Measurements from ENCODE around the gene BEND2.
"Not testable (repeated sequence)": the region's sequence is repeated elsewhere in the genome, so short reads cannot be mapped to it uniquely, and the experiment has no call there.

BEND2 gene

GRCh38 chrX:18220786-18221185 is at the start of gene BEND2:
Gene BEND2, minus strand, starts transcription at chrX:18220886. Its CDS starts 136 bp downstream, at chrX:18220750.
- no peak for DNase-seq (ENCODE audit: low read depth)

GRCh38 chrX:18255059-18255458 is 34.4 kb upstream of the BEND2 start:
- DNase-seq (ENCODE audit: low read depth) = no peak

DNA sequence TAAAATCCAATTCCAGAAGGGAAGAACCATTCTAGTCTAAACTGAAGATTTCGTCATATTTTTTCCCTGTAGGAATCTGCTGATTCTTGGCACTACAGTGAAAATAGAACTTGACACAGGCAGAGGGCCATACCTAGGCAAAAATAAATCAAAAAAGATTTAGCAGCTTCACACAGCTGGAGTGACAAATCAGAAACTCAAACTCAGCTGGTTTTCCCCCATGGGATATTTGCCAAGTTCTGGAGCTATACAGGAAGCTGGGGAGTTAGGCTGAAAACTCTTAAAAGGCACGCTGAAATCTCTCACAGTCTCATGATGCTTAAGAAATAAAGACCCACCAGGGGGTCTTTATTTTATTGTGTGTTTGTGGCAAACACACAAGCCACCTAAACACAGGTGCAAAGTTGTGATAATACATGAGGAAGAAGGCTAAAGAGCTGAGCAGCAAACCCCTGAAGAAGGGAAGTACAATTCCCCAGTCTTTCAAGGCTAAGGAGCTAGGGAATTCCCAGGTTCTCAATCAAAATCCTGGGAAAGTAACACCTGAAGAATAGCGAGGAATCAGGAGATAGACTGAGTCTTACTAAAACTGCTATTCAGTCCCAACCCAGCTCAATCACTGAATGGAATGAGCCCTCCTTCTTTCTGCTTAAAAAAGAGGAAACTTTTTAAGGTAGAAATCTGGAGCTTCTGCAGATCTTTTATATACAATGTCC is 32.1 kb upstream of the BEND2 start:
- DNase-seq (ENCODE audit: low read depth) = peak; percentile 1

GRCh38 chrX:18229646-18230045 is 9.0 kb upstream of the BEND2 start:
- DNase-seq (ENCODE audit: low read depth) = not testable (repeated sequence)

GRCh38 chrX:18228069-18228468 is 7.4 kb upstream of the BEND2 start:
- no peak for DNase-seq (ENCODE audit: low read depth)

DNA sequence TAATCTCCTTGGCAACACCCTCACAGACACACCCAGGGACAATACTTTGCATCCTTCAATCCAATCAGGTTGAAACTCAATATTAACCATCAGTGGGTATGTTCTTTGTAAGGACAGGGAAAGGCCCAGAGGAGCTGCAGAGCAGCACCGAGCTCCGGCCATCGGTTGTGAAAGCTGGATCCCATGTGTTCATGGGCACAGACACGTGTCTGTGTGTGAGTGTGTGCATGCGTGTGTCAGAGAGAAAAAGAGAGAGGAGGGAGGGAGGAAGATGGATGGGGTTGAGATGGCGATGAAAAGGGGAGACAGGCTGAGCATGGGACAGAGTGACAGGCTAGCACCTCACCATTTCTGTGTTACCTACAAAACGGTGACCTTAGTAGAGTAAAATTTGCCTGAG is 6.8 kb upstream of the BEND2 start:
- no peak for DNase-seq (ENCODE audit: low read depth)

DNA sequence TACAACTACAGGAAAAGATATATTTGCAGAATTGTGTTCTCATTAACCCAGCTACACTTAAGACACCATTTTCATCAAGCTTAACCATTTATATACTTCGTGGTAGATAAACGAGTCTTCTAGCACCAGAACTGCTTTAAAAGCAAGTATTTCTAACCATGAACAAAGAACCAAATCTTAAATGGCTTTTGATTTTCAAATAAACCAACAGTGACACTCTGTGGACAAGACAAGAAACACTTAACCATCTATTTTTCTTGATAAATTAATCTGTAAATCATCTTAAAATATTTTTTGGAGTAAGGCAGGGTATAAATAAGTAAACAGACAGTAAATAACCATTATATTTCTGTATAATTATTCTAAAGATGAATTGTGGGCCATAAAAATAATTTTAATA is 10.2 kb downstream of the BEND2 start:
- DNase-seq (ENCODE audit: low read depth) = peak; percentile 1

- DNase-seq (ENCODE audit: low read depth) = no peak
Measured at GRCh38 chrX:18206657-18207056, 14.0 kb downstream of the BEND2 start.

- DNase-seq (ENCODE audit: low read depth) = no peak
Measured at GRCh38 chrX:18203631-18204030, 17.1 kb downstream of the BEND2 start.

GRCh38 chrX:18194688-18195087 is 26.0 kb downstream of the BEND2 start:
- no peak for DNase-seq (ENCODE audit: low read depth)

DNA sequence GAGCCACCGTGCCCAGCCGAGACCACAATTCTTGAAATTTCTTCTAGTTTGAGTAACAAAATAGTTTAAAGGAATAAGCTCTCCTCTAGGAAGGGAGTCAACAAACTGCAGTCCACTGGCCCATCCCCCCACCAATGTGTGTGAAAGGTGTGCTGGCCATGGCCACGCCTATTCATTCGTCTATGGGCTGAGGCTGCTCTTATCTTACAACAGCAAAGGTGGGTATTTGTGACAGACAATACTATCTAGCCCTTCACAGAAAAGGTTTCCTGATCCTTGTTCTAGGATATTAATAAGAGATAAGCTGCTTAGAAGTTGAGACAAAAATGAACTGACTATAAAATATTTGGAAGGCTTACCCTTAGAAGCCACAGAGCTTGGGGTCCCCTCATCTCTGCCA is 41.2 kb downstream of the BEND2 start:
- no peak for DNase-seq (ENCODE audit: low read depth)

GRCh38 chrX:18174971-18175370 is 45.7 kb downstream of the BEND2 start:
- no peak for DNase-seq (ENCODE audit: low read depth)

GRCh38 chrX:18174209-18174608 is 46.5 kb downstream of the BEND2 start:
- no peak for DNase-seq (ENCODE audit: low read depth)

DNA sequence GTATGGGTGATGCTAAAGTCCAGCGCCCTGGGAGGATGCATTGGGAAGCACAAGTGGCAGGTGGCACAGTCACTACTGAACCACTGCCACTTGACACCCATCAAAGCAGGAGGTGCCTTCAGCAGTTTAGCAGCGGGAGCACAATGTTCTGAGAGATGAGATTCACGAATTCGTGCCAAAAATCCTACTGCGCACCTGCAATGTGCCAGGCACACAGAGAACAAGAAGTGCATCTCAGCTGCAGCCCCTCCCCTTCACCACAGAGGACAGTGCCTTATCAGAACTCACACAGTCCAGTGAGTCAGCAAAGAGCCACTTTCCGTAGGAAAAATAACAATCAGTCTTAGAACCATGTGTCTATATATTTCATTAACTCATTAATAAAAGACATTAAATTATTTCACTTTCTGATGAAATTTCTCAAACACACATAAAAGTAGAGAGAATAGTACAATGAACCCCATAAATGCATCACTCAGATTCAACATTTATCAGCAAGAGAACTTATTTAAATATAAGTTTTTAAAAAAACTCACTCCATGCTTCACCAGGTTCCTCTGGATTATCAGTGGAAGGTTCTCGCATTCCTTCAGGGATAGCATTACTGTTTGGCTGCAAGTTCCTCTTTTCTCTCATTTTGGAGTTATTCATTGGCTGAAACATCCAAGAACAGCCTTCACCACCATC is 47.0 kb downstream of the BEND2 start:
- DNase-seq (ENCODE audit: low read depth) = no peak

DNA sequence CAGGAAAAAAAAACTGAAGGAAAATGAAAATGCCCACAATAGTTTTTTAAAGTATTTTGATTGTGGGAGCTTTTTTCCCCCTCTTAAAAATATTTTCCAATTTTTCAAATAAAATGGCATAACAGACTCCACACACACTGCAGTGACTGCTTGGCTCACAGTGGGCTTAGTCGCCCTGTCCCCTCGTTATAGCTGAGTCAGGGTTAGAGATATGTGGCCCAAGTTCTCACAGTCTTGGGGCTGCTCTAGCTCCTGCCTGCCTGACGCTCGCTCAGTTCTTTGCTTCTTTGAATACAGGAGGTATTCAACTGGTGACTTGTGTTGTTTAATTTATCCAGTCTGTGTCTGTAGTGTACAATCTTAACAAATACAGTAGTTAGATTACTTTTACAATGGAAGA is 47.7 kb downstream of the BEND2 start:
- no peak for DNase-seq (ENCODE audit: low read depth)

DNA sequence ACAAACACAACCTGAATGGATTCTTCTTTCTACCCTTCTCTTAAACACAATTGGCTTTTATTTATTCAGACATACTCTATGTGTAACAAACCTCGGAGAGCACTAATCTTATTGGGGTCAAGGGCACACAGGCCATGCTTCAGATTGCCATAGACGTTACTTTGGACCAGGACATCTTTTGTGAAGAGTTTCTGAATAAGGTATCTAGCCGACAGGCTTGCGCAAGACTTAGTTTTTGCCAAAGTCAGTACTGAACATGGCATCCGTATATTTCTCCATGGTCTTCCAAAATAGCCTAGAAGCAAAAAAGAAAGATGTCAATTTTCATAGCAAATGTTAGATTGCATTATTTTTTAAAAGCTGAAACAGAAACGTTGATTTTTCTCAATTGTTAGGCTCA is 49.8 kb downstream of the BEND2 start:
- DNase-seq (ENCODE audit: low read depth) = no peak

DNA sequence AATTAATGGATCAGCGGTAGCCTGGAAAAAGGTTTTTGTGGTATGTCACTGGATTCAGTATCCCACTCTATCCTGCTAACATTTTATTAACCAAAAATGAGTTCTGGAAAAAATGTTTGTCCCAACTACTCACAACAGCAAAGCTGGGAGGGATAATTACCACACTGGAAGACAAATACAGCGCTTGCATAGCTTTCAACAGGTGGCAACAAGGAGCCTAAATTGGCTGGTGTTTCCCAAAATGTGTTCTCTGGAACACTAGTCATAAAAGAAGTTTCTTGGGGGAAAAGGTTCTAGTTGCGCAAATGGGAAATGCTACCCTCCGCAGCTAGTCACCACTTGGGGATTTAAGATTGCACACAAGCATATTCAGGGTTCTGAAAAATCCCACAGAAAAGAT is 54.6 kb downstream of the BEND2 start:
- no peak for DNase-seq (ENCODE audit: low read depth)

DNA sequence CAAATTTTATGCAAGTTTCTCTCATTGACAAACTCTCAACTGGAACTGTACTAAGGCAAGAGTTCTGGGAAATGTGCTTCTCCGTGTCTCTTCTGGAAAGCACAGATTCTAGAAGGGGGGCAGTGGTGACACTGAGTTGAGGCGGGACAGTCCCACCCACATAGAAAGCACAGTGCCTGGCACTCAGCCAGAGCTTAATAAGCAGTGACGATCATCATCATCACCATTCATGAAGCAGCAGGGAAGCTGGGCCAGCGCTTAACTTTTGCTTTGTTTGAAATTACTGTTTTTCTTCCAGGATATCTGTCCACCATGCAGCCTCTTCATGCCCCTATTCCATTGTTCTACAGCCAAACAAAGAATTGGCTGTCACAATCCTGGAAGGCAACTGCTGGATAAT is 60.3 kb downstream of the BEND2 start:
- no peak for DNase-seq (ENCODE audit: low read depth)

DNA sequence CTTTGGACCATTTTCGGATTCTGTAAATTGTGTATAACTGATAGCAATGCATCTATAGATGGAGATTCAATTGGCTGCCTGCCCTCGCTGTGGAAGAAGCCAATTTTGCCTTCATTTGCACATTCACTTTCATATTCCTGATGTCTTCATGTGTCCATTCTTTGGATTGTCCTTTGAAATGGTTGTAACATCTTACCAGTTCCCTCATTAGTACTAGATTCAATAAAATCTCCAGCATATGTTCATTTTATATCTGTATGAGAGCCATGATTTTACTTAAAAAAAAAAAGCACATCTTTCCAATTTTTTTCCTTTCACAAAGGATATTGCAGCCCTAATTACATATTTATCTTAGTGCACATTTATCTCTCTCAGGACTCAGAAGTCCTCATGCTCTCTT is 61.7 kb downstream of the BEND2 start:
- DNase-seq (ENCODE audit: low read depth) = no peak

DNA sequence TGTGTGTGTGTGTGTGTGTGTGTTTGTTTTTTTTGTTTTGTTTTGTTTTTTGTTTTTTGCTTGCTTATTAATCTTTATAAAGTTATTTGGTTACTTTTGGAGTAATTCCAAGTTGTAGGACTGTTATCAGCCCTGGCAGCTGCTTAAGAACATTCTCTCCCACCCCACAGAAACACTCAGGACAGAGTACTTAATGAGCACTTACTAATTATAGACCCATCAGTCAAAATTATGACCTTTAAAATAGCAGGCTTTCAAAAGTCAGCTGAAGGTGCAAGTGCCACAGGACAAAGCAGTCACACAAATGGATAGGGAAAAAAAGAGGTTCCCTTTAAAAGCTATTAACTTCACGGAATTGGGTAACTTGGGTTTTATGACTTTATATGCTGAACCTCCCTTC is 69.0 kb downstream of the BEND2 start:
- DNase-seq (ENCODE audit: low read depth) = no peak

DNA sequence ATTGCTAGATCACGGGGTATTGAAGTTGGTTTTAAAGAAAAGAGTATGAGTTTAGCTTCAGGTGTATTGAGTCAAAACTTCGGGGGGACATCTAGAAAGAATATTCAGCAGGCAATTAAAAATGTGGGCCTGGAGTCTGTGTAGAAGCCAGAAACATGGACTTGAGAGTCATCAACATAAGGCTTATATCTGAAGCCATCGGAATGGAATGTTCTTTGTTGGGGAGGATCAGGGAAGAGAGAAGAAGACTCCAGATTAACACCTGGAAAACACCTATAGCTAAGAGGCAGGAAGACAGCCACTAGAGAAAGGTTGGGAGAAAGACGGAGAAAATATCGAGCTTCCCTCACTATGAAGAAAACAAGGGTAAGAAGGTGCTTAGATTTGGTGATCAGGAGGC is 69.5 kb downstream of the BEND2 start:
- no peak for DNase-seq (ENCODE audit: low read depth)

- DNase-seq (ENCODE audit: low read depth) = no peak
Measured at GRCh38 chrX:18149454-18149853, 71.2 kb downstream of the BEND2 start.

DNA sequence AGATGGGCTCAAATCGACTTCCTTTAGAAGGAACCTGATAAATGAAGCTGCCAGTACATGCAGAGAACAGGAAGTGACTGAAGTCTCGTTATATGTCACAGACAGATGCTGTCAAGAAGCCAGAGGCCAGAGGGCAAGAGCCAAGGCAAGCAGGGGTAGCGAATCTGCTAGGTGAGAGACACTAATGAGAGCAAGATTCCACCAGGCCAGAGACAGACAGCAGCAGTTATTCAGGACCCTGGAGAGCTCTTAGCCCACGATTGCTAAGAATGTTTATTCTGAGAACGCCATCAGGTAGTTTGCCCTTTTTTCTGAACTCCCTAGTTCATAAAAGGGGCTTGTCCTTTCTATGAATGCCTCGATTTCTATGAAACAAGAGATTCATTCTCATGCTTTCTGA is 73.7 kb downstream of the BEND2 start:
- no peak for DNase-seq (ENCODE audit: low read depth)

DNA sequence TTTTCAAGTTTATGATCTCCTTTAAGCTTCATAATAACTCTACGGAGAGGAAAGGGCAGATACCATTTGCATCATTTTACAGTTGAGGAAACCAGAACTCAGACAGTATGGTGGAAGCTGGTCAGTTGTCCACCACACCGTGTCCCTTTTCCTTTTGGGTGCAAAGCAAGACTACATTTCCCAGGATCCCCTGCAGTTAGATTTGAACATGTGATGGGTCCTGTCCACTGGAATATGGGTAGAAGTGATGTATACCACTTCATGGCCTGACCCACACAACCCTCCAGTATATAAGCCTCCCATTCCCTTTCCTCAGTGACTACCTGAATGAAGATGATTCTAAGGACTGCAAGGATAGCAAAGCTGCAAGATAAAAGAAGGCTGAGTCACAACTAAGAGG is 74.7 kb downstream of the BEND2 start:
- DNase-seq (ENCODE audit: low read depth) = no peak
